ENCODE measurements around the gene TFAP2A. TPM values are rescaled to one million over a fixed set of nuclear protein-coding genes. Genes with fewer than 3 reads are reported as not detected.

Gene TFAP2A
- under 1 TPM in 1 of 2 donors, not detected in 1; 0.14 TPM for total RNA-seq

DNA sequence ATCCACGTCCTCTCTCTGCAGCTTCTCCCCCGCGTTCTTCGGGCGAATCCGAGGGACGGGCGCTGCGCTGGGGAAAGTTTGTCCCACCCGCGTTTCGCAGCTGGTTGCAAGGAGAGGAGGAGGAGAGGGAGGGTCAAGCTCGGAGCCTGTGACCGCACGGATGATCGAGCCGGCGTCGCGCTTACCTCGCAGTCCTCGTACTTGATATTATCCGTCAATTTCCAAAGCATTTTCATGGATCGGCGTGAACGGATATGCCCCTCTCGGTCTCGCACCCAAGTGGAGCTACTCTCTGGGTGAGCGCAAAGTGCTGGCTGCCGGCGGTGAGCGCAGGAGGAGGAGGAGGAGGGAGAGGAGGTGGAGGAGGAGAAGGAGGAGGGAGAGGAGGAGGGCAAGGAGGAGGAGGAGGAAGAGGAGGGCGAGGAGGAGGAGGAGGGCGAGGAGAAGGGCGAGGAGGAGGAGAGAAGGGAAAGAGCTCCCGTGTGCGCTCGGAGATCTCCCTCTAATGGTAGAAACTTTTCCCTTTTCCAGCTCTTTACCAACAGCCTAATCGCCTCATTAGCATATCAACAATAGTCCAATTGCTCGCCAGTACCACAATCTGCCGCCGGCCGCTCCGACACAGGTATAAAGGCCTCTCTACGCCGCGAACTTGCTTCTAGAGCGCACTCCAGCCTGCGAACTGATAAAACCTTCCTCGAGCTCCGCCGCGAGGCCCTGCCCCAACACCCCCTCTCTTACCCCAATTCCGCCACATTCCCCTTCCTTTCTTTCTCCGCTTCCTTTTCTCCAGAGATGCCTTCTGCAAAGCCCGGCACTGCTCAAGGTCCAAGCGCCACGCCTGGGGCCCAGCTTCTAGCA lies at the start of gene TFAP2A:
Gene TFAP2A (minus strand): TSS at position 319 of the 861 bp plus-strand sequence. CDS start 83 bp downstream, at position 236.
- H3K9me3 Mint-ChIP-seq, result peaks cover 0 to 9% of the 10 kb centered on the region in 2 donors
- H3K36me3 Mint-ChIP-seq, result peaks cover 54 to 71% of the 10 kb centered on the region in 2 donors
- ATAC-seq, result no peak
- no peak for DNase-seq (ENCODE audit: low spot score in 2 of 2)
- H3K27ac Mint-ChIP-seq, result peak within 1 kb of the TSS in 1 of 2 donors; percentile 88

DNA sequence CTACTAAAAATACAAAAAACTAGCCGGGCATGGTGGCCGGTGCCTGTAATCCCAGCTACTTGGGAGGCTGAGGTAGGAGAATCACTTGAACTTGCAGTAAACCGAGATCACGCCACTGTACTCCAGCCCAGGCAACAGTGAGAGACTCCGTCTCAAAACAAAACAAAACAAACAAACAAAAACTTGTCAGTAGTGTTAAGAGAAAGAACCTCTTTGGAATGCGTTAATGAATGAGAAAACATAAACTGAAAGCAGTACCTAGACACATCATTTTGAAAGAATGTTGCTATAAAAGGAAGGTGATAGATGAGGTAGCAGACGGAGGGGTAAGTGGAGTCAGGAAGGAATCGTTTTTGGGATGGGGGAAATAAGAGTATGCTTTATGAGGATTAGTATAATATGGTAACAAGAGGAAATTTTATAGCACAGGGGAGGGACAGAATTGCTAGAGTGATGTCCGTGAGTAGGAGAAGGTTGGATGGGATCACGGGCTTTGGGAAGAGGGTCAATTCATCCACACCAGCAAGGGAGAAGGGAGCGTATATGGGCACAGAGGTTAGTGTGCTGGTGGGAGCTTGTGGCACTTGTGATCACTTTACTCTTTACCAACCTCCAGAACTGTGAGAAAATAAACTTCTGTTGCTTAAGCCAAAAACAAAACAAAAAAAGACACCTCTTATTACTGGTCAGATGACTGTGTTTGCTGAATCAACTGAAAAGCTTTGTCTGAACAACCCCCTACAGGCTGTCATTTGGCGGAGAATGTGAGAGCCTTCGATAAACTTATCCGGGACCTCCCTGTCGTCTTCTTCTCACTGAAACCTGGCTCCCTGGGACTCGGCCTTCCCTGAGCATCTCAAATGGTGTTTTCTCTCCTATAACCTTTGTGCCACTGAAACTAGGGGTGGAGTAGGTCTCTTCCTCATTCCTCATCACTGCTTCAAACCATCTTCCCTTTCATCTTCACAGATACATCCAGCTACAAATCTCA lies 48.9 kb upstream of the TFAP2A start:
- no peaks in the 10 kb centered on the region for H3K9me3 Mint-ChIP-seq
- no peak for ATAC-seq

DNA sequence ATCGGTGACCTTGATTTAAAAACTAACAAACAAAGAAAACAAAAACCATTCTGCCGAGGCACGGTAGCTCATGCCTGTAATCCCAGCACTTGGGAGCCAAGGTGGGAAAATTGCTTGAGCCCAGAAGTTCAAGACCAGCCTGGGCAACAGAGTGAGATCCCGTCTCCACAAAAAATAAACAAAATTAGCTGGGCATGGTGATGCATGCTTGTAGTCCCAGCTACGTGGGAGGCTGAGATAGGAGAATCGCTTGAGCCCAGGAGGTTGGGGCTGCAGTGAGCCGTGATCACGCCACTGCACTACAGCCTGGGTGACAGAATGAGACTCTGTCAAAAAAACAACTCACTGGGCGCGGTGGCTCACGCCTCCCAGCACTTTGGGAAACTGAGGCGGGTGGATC lies 48.2 kb upstream of the TFAP2A start:
- Mint-ChIP-seq H3K27ac (no peak overlapping the region), H3K36me3 (no peaks in the 10 kb centered on the region)
- DNase-seq (ENCODE audit: low spot score in 2 of 2), result no peak

More for the DNA sequence above, 48.9 kb upstream of the TFAP2A start:
- DNase-seq (ENCODE audit: low spot score in 2 of 2), result no peak
- H3K27ac Mint-ChIP-seq, result no peak overlapping the region
- H3K36me3 Mint-ChIP-seq, result no peaks in the 10 kb centered on the region

DNA sequence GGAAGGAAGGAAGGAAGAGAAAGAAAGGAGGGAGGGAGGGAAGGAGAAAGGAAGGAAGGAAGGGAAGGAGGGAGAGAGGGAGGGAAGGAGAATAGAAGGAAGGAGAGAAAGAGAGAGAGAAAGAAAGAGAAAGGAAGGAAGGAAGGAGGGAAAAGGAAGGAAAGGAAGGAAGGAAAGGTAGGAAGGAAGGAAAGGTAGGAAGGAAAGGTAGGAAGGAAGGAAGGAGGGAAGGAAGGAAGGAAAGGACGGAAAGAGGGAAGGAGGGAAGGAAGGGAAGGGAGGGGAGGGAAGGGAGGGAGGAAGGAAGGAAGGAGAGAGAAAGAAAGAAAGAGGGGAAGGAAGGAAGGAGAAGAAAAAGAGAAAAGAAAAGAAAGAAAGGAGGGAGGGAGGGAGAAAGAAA lies 47.0 kb upstream of the TFAP2A start:
- no peaks in the 10 kb centered on the region for H3K9me3 Mint-ChIP-seq
- no peaks in the 10 kb centered on the region for H3K36me3 Mint-ChIP-seq
- no peak for ATAC-seq
- no peak for DNase-seq (ENCODE audit: low spot score in 2 of 2)
- no peak overlapping the region for H3K27ac Mint-ChIP-seq

More for the DNA sequence above, 48.2 kb upstream of the TFAP2A start:
- no peak for ATAC-seq
- H3K9me3 Mint-ChIP-seq, result no peaks in the 10 kb centered on the region

DNA sequence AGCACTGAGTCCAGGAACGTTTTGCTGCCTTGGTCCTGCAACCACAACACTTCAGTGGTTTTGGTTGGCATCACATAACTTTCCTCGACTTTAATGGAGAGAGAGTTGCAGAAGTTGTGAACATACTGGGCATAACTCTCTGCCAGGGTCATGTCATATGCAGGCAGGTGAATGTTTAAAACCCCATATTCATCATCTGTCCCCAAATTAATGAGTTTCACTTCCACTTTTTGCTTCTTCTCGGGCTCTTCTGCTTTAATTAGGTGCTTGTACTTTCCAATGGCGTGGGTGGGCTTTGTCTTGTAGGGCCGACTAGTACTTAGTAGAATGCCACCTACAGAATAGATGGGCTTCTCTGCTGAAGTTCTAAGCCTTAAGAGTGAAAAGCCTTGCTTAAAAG lies 45.2 kb upstream of the TFAP2A start:
- no peak for DNase-seq (ENCODE audit: low spot score in 2 of 2)
- ATAC-seq, result no peak
- no peaks in the 10 kb centered on the region for H3K9me3 Mint-ChIP-seq
- H3K36me3 Mint-ChIP-seq, result no peaks in the 10 kb centered on the region
- no peak overlapping the region for H3K27ac Mint-ChIP-seq

DNA sequence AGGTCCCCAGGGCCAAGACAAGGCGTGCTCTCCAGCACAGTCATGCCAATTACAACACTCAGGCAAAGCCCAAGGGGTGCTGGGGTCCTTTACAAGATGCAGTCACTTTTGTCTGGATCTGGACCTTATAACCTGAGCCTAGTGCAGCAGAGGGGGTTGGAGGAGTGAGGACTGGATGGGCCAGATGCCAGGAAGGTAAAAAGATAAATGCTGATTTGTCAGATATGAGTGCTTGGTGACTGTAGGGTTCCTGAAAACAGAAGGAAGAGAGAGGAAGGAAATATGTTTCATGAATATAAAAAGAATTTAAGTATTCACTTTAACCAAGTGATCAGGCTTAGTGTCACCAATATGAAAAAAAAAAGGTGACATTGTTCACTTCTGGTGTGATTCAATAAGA lies 43.4 kb upstream of the TFAP2A start:
- no peaks in the 10 kb centered on the region for H3K9me3 Mint-ChIP-seq
- H3K27ac Mint-ChIP-seq, result no peak overlapping the region
- H3K36me3 Mint-ChIP-seq, result no peaks in the 10 kb centered on the region
- ATAC-seq (no peak), DNase-seq (ENCODE audit: low spot score in 2 of 2) (no peak)

DNA sequence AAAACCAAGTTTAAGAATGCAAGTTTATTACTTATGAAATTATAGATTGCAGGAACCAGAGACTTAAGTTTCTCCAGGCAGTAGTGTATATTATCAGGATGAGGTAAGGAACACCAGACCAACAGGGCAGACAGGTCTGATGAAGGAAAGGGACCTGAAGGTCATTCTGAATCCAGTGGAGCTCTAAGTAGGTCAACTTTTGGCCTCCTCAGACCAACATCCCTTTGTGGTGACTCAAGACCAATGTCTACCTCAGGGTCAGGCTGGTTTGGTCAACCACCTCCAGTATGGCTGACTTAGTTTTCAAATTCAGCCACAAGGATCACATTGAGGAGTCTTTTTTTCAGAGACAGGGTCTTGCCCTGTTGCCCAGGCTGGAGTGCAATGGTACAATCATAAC lies 38.7 kb upstream of the TFAP2A start:
- Mint-ChIP-seq H3K9me3 (no peaks in the 10 kb centered on the region), H3K27ac (no peak overlapping the region), H3K36me3 (no peaks in the 10 kb centered on the region)
- DNase-seq (ENCODE audit: low spot score in 2 of 2) (no peak), ATAC-seq (no peak)

DNA sequence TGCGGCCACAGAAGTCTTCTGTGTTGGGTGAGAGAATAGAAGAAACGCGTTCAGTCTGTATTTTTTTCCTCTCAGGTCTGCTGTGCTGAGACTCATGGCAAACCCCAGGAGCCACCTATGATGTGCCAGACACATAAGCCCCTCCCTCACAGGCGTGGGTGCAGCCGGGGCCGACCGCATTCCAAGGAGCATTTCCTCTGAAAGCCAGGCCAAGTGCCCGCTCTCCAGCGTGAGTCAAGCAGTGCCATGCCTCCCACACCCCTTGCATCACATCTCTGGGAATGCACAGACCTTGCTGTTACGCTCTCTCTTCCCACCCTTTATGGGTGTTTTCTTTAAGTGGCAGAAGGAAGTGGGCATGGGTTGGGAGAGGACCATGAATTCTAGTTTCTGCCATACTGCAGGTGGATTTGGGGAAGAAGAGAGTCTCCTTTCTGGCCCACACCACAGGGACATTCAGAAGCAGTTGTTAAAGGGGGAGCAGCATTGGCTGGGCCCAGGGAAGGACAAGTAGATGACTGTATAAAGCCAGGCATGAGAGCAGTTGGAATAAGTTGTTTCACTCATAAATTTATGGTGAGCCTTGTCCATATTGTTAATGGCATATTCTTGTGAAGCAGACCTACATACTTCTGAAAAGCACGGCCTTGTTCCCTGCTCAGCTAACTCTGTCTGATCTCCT lies 37.1 kb upstream of the TFAP2A start:
- ATAC-seq (no peak), DNase-seq (ENCODE audit: low spot score in 2 of 2) (no peak)
- H3K9me3 Mint-ChIP-seq, result no peaks in the 10 kb centered on the region
- no peaks in the 10 kb centered on the region for H3K36me3 Mint-ChIP-seq
- H3K27ac Mint-ChIP-seq, result no peak overlapping the region

DNA sequence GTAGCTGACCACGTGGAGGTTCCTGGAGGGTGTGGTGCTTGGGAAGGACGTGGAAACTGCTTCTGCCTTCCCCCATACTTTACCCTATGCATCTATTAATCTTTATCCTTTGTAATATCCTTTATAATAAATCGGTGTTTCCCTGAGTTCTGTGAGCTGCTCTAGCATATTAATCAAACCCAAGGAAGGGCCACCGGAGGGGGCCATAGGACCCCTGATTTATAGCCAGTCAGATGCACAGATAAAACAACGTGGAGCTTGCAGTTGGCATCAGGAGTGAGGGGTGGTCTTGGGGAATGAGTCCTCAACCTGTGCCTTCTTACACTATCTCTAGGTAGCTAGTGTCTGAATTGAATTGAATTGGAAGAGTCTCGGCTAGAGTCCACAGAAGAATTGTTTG lies 36.5 kb upstream of the TFAP2A start:
- Mint-ChIP-seq H3K27ac (no peak overlapping the region), H3K36me3 (no peaks in the 10 kb centered on the region), H3K9me3 (no peaks in the 10 kb centered on the region)
- ATAC-seq (no peak), DNase-seq (ENCODE audit: low spot score in 2 of 2) (no peak)

DNA sequence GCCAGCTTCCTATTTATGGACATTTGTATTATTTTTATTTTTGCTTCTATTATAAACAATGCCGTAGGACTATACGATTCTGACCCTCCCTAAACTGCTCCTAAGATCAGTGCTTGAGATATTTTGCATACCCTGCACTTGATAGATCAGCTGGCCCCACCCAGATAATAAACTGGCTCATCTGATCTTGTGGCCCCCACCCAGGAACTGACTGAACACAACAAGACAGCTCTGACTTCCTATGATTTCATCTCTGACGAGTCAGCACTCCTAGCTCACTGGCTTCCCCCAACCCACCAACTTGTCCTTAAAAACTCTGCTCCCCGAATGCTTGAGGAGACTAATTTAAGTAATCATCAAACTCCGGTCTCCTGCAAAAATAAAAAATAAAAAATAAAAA lies 34.9 kb upstream of the TFAP2A start:
- Mint-ChIP-seq H3K36me3 (no peaks in the 10 kb centered on the region), H3K27ac (no peak overlapping the region), H3K9me3 (no peaks in the 10 kb centered on the region)
- no peak for ATAC-seq
- no peak for DNase-seq (ENCODE audit: low spot score in 2 of 2)

DNA sequence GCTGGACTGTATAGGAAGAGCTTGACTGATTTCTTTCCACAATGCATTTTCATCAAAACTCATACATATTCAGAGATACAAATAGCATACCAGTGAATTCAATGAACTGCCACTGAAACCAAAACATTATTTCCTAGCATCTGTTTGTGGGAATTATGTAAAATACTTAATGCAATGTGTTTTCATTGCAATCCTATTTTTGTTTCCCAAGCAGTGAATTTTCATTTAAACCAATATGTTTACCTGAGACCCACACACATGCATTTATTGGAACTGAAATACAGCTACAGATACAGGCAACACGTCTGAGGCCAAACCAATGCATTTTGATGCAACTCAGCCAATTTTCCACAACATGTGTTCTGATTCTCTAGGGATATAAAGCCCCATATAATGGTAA lies 33.2 kb upstream of the TFAP2A start:
- H3K9me3 Mint-ChIP-seq, result no peaks in the 10 kb centered on the region
- no peak for ATAC-seq
- no peak overlapping the region for H3K27ac Mint-ChIP-seq
- H3K36me3 Mint-ChIP-seq, result no peaks in the 10 kb centered on the region
- DNase-seq (ENCODE audit: low spot score in 2 of 2), result no peak

DNA sequence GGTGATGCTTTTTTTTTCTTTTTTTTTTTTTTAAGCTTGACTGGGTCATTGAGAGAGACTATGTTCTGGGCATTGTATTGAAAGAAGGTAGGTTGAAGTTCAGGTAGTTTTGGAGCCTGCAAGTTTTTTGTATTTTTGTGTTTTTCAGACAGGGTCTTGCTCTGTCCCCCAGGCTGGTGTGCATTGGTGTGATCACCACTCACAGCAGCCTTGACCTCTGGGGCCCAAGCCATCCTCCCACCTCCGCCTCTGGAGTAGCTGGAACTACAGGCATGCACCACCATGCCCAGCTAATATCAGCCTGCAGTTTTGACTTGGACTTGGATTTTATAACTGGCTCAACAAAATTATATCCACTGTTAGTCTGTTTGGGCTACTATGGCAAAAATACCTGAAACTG lies 31.7 kb upstream of the TFAP2A start:
- Mint-ChIP-seq H3K36me3 (no peaks in the 10 kb centered on the region), H3K9me3 (no peaks in the 10 kb centered on the region), H3K27ac (no peak overlapping the region)
- DNase-seq (ENCODE audit: low spot score in 2 of 2) (no peak), ATAC-seq (no peak)

DNA sequence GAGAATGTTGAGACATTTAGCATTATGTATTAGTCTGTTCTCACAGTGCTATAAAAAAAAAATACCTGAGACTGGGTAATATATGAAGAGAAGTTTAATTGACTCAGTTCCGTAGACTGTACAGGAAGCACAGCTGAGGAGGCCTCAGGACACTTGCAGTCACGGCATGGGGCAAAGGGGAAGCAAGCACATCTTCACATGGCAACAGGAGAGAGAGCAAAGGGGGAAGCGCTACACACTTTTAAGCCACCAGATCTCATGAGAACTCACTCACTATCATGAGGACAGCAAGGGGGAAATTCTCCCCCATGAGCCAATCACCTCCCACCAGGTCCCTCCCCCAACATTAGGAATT lies 26.8 kb upstream of the TFAP2A start:
- ATAC-seq, result no peak
- no peak for DNase-seq (ENCODE audit: low spot score in 2 of 2)
- Mint-ChIP-seq H3K9me3 (no peaks in the 10 kb centered on the region), H3K36me3 (peaks cover 4 to 5% of the 10 kb centered on the region in 2 donors), H3K27ac (no peak overlapping the region)

DNA sequence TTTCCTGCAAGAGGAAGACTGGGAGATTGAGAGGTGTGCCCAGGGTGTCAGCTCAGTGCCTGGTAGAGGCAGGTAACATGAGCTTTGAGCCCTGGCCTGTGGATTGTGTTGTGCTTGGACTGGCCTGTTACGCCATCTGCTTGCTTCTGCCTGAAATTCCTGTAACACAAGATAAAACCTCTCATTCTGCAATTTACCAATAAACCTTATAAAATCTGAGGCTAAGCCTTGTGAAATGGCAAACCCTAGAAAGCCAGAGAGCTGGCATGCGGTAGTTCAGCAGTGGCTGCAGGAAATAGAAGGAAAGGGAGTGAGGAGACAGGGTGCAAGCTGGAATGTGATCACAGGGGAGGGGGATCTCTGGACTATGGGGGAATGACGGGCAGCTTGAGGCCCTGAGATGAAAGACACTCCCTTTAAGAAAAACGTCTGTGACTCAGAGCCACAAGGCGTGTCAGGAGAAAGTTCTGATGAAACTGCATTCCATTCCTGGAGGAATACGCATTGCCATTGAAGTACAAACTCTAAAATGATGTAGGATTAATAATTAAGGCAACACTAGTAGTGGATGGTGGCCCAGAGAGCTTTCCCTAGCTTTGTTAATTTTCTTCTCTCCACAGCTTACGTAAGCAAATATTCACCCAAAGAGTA lies 26.3 kb upstream of the TFAP2A start:
- no peak for ATAC-seq
- Mint-ChIP-seq H3K9me3 (no peaks in the 10 kb centered on the region), H3K36me3 (peaks cover 4 to 5% of the 10 kb centered on the region in 2 donors), H3K27ac (no peak overlapping the region)
- no peak for DNase-seq (ENCODE audit: low spot score in 2 of 2)

DNA sequence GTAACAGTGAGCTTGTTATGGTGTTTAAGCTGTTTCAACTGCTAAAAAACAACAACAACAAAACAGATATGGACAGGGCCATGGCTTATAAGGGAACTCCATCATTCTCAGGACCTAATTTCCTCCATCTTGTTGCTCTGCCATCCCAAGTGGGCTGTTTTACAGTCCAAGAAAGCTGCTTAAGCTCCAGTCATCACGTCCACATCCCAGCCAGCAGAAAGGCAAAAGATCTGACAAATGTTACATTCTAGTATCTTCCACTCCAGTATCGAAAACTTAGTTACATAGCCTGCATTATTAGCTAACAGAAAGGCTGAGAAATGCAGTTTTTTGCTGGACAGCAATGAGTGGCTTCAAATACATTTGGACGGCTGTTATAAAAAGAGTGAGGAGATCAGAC lies 23.0 kb upstream of the TFAP2A start:
- no peak overlapping the region for H3K27ac Mint-ChIP-seq
- ATAC-seq (no peak), DNase-seq (ENCODE audit: low spot score in 2 of 2) (no peak)
- H3K9me3 Mint-ChIP-seq, result no peaks in the 10 kb centered on the region
- H3K36me3 Mint-ChIP-seq, result peaks cover 4 to 5% of the 10 kb centered on the region in 2 donors

DNA sequence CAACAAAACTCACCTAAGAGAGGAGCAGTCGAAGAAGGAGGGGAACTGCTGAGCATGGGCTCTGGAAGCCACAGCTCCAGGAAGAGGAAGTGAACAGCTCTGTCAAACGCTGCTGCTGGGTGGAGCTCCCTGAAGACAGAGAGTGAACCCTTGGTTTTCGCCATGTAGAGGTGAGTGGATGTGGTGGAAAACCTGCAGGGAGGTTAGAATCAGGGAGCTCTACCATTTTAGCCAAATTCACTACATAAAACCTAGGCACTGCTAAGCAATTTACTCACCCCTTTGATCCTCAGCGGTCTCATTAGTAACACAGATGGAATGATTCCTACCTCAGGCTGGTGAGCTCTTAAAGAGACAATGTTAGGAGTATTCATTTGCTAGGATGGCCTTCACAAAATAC lies 19.4 kb upstream of the TFAP2A start:
- no peak for DNase-seq (ENCODE audit: low spot score in 2 of 2)
- H3K36me3 Mint-ChIP-seq, result no peaks in the 10 kb centered on the region
- no peaks in the 10 kb centered on the region for H3K9me3 Mint-ChIP-seq
- no peak overlapping the region for H3K27ac Mint-ChIP-seq
- no peak for ATAC-seq
